NCI-H1436 treated with DMSO at 0.1 percent for 48 hours (cell line): Measurements from ENCODE around the gene CRB3.
A peak's percentile ranks its signal among the peaks of the same experiment; 100 is the strongest.

Experiments used
- DNase-seq: peaks from one replicate; lab custom pipeline; 2025; lab: John Stamatoyannopoulos, UW

CRB3 gene

GRCh38 chr19:6433165-6433564, 30.9 kb upstream of the CRB3 start:
- no peak for DNase-seq

- DNase-seq, result no peak
Observed at GRCh38 chr19:6433663-6434062, 30.4 kb upstream of the CRB3 start, which contains the start of gene SLC25A41. TSS of gene SLC25A41 (minus strand) at chr19:6433763. CDS start at chr19:6433693, 70 bp downstream.

DNA sequence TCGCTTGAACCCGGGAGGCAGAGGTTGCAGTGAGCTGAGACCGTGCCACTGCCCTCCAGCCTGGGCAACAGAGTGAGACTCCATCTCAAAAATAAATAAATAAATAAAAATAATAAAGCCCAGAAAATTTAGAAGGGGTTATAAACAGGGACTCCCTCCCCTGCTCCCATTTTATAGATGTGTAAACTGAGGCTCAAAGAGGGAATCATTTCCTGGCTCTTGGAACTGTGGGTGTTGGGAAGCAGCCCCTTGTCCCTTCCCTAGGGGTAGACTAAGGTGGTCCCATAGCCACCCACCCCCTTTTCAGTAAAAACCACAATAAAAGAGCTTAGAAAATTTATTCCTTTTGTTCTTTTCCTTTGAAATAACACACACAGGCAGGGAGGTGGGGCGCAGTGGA, 24.3 kb upstream of the CRB3 start:
- no peak for DNase-seq

GRCh38 chr19:6440905-6441304, 23.2 kb upstream of the CRB3 start:
- no peak for DNase-seq

DNA sequence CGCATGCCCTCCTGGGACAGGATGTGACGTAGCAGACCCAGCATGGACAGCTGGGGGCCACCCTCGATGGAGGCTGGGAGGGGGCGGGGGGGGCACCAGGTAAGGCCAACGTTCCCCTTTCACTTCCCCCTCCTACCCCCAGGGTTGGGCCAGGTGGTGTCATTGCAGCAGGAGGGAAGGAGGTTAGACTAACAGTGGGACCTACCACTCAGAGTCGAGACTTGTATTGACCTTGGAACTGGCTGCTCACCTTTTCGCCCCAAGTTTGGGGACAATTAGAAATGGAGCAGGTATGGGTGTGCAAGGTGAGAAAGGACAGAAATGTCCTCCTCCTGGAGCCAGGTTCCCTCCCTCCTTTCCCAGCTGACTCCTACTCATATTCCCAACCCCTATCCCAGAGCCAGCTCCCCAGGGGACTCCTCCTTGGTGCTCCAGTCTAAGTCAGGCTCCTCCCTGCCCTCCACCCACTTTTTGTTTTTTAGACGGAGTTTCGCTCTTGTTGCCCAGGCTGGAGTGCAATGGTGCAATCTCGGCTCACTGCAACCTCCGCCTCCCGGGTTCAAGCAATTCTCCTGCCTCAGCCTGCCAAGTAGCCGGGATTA, 21.9 kb upstream of the CRB3 start:
- no peak for DNase-seq

DNA sequence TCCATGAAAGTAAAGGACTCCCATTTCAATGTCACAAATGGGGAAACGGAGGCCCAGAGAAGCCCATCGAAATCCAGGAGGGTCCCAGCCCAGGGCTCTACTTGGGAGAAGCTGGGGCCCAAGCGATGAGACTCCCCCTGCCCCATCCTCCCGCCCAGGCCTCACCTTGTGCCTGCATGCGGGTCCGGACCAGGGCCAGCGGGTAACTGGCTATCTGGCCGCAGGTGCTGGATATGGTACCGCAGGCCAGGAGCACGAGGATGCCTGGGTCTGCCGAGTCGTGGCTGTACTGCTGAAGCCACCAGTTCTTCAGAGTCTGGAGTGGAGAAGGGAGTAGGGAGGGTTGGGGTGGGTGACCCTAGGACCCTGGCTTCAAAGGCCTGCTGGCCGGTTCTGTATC, 20.1 kb upstream of the CRB3 start:
- DNase-seq, result no peak

DNA sequence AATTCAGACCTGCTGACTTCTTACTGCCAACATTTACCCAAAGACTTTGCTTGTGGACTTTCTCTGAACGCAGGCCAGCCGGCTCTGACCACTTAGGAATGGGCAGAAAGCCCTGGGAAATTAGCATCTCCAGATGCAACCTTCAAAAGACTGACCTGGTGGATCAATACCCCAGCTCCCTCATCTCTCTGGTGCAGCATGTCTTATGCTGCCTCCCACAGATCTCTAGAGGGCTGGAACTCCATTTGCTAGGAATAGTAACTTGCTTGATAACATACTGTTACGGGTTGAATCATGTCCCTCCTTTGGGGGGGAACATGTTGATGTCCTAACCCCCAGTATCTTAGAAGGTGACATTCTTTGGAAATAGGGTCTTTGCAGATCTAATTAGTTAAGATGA, 17.6 kb upstream of the CRB3 start:
- no peak for DNase-seq

DNA sequence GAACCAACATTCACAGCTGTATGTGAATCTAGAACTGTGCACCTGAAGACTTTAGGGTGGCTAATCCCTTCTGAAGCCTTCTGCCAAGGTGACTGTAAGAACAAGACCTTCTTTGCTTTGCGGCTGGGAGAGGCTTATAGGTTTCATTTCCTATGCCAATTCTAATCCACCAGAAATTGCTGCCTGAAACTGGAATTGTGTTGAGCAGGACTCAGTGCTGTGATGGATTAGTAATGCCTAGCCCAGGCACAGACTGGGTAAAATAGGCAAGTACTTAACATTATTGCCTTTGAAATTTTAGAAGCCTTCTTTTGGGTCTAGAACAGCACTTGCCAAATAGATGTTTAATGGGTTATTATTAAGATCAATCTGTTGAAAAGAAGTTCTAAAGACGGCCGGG, 16.0 kb upstream of the CRB3 start:
- DNase-seq, result no peak

- no peak for DNase-seq
Observed at GRCh38 chr19:6450166-6450565, 13.9 kb upstream of the CRB3 start.

DNA sequence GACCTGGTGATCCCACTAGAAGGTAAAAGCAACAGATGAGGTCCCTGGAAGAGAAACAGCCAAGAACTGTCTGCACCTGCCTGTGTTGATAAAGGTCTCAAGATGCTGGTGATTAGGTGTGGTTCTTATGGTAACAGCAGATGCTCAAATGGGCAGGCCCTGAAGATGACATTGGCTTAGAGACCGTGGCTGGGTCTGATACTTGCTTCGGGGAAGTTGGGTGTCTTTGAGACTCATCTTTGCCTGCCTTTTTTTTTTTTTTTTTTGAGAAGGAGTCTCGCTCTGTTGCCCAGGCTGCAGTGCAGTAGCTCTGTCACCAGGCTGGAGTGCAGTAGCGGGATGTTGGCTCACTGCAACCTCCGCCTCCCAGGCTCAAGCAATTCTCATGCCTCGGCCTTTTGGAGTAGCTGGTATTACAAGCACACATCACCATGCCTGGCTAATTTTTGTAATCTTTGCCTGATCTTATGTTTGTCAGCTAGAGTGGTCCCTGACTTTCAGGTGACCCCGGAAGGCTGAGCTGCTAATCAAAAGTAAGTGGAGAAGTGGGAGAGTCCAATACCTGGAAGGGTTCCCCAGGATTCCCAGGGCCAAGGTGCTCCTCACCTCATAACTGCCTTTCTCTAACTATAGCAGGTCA, 12.4 kb upstream of the CRB3 start:
- DNase-seq, result no peak

DNA sequence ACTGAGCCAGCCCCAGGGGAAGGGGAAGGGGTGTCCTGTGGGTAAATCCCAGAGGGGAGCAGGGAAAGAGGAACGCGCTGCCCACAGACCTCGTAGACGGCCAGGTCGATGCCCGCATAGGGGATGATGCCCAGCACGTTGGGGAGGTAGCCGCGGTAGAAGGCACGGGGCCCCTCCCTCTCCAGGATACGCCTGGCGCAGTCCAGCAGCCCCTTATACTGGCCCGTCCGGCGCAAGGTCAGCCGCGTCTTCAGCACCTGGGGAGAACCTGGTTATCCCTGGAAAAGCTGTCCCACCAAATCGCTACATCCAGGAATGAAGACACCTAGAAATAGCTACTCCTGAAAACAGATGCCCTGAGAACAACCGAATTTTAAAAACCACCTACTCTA, 11.9 kb upstream of the CRB3 start:
- no peak for DNase-seq

GRCh38 chr19:6452899-6453298, 11.2 kb upstream of the CRB3 start:
- DNase-seq, result no peak

GRCh38 chr19:6453951-6454565, 10.0 kb upstream of the CRB3 start:
- DNase-seq, result no peak

- DNase-seq, result no peak
Observed at GRCh38 chr19:6455924-6456323, 8.1 kb upstream of the CRB3 start.

GRCh38 chr19:6457958-6458694, 5.9 kb upstream of the CRB3 start:
- no peak for DNase-seq

DNA sequence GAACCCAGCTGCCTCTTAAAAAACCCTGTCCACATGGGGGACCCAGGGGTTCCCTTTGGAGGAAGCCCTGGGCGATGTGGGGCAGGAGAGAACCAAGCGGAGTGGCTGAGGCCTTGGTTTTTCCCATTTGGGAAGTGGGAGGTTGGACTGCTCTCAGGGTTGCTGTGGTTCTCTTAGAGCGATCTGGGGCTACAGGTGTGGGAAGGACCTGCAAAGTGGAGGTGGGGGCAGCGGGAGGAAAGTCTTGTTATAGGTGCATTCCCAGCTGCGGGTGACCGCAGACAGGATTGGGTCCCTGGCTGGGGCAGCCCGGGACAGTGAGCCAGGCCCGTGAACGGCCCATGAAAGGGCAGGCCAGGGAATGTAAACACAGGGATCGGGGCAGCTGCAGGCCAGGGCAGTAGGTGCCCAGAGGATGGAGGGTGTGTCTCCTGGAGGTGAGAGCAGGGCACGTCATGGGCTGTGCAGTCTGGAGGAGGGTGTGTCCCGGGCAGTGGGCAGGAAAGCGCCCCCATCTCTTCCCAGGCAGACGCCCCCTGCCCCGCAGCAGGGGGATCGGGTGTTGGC, 5.3 kb upstream of the CRB3 start:
- DNase-seq, result no peak

DNA sequence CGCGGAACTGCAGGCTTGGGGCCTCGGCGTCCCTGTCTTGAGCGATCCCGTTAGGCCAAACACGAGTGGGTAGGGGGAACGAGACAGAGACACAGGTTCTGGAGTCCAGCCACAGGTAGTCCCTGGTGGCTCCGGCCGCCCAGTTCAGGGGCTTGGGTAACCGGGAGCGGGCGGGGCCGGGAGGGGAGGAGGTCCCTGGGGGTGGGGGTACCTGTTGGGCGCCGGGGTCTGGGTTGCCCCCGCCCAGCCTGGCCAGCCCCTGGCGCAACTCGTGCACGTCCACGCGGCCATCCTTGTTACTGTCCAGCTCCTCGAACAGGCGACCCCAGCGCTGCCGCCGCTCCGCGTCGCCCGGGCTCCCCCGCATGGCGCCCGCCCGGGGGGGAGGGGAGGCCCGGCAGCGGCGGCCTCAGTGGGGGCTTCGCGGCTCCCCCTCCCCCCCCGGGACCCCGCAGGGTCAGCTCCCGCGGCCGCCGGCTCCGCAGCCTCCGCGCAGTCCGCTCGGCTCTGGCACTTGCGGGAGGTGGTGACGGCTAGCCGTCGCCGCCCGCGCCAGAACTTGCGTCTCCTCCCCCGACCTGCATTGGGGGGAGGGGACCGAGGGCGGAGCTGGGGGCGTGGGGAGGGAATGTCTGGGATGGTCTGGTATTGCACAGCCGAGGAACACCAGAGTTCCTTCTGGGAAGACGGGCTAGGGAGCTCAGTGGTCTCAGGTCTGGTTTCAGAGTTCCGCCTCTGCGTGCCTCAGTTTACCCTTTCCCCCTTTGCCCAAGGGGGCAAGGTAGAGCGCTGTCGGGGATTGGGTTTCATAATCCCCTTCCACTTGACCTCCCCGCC, 4.6 kb upstream of the CRB3 start, which contains the start of gene SLC25A23:
Gene SLC25A23, minus strand, starts transcription at position 531 of the 837 bp plus-strand sequence. Its CDS starts 164 bp downstream, at position 367.
- no peak for DNase-seq

DNA sequence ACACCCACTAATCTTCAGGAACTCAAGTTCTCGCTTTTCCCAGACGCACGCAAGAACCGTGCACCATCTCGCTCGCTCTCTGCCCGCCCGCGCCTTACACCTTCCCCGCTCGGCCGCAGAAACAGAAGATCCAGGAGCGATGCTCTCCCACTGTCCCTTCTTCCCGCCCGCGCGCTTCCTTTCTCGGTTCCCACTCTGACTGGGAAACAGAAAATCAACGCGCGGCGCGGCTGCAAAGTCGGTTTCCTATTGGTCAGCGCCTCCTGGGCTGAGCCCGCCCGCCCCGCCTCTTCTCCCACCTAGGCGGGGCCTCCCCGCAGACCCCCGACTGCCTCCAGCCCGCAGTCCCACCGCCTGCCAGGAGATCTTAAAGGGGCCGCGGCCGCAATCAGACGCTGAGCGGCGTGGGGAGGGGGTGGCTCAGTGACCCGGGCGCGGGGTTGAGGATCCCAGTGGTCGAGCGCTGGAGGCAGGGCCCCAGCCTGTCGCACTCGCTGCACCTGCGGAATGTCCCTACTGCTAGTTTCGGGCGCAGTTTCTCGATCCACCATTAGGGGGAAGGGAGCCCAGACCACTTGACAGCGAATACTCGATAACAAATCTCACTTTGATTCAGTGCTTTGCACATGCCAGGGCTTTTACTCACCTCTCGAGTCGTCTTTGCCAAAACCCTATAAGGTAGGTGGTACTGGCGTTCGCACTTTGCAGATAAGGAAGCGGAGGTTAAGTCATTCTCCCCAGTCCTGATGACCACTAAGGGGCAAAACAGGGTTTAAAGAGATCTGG, 3.8 kb upstream of the CRB3 start:
- DNase-seq, result peak; percentile 91

- no peak for DNase-seq
Observed at GRCh38 chr19:6465006-6465405, 935 bp downstream of the CRB3 start.

DNA sequence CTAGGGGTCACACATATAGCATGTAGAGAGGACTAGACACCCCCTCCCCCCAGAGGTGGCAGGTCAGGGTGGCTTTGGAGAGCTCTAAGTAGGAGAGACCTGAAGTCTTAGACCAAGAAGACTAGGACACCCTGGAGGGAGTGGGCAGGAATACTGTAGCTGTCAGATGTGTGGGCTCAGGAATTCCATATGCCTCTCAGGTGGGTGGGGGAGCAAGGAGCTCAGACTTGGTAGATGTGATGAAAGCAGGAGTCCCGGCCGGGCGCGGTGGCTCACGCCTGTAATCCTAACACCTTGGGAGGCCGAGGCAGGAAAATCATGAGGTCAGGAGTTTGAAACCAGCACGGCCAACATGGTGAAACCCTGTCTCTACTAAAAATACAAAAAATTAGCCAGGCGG, 1.6 kb downstream of the CRB3 start:
- DNase-seq, result no peak
